GM19238 (cell line): Measurements from ENCODE around the gene NDUFAF8.

ENCODE experiments used
- DNase-seq: peaks from one replicate; pipeline ENCODE4 v3.0.0; 2011; ENCODE audit warnings: low spot score; ENCODE audit not compliant: insufficient read length

NDUFAF8 gene

GRCh38 chr17:81200695-81201580 lies 38.2 kb upstream of the NDUFAF8 start:
- DNase-seq = peak; percentile 58

DNA sequence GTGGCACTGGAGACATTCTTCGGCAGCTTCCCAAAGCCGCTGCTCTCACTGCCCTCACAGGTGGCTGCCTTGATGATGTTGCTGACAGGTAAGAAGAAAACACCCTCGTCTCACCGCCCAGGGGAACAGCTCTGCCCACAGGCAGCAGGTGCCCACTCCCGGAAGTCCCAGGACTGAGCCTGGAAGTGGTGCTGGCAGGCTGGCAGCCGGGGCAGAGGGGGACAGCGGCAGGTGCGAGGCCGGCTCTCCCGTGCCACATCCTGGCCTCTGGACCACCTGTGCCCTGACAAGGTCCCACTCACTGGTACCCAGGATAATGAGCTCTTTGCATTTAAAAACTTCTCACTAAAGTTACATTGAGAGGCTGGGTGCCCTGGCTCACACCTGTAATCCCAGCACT lies 36.8 kb upstream of the NDUFAF8 start:
- DNase-seq = no peak

DNA sequence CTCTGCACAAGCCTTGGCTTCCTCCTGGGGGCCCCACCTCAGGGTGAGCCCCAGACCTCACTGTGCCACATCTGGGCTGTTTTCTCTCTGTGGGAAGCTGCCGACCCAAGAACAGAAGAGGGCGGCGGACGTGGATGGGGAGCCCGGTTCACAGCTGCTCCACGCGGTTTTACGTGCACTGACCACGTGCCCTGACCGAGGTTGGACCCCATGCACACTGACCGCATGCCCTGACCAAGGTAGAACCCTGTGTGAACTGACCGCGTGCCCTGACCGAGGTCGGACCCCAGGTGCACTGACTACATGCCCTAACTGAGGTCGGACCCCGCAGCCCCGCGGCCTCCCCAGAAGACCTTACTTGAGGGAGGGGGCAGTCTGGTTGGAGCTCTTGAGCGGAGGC lies 36.0 kb upstream of the NDUFAF8 start:
- no peak for DNase-seq

DNA sequence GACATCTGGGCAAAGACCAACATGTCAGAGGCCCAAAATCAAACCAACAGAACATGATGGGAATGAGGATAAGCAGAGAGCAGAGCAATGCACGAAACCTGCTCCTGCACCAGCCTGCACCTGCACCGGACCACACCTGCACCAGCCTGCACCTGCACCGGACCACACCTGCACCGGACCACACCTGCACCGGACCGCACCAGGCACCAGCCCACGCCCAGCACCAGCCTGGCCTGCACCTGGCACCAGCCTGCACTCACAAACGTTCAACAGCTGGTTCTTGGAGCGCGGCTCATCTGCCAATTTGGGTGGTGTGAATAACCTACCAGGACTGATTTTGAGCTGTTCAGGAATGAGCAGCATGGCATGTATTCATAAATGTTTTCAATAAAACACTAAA lies 34.5 kb upstream of the NDUFAF8 start:
- no peak for DNase-seq

DNA sequence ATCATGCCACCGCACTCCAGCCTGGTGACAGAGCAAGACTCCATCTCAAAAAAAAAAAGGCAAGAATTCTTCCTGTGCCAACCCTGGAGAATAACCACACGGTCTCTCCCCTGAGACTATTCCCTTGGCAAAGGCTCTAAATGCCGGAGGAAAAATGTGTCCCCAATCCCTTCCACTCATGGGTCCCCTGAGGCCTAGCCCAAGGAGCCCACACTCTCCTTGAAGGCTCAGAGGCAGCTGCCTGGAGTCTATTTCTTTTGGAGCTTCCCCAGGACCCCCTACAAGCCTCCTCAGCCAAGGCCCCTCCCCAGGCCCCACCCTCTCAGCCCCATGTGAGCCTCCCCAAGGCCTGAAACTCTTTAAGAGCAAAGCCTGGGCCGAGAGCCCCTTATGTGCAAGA lies 33.0 kb upstream of the NDUFAF8 start:
- no peak for DNase-seq

DNA sequence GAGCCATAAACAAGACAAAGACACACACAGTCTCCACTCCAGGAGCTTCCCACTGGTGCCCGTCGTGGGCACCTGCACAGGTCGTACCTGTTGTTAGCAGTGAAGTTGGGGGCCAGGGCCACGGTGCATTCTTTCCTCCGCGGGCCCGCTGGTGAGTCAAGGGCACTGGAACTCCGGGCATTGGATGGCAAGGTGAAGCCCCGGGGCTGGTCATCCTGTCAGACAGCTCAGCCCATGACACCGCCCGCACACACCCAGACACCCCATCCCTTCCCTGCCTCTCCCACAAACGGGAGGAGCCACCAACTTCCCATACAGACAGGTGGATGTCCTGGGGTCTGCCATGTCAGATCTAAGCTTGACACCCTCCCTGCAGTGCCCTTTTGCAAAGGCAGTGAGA lies 32.5 kb upstream of the NDUFAF8 start:
- no peak for DNase-seq

DNA sequence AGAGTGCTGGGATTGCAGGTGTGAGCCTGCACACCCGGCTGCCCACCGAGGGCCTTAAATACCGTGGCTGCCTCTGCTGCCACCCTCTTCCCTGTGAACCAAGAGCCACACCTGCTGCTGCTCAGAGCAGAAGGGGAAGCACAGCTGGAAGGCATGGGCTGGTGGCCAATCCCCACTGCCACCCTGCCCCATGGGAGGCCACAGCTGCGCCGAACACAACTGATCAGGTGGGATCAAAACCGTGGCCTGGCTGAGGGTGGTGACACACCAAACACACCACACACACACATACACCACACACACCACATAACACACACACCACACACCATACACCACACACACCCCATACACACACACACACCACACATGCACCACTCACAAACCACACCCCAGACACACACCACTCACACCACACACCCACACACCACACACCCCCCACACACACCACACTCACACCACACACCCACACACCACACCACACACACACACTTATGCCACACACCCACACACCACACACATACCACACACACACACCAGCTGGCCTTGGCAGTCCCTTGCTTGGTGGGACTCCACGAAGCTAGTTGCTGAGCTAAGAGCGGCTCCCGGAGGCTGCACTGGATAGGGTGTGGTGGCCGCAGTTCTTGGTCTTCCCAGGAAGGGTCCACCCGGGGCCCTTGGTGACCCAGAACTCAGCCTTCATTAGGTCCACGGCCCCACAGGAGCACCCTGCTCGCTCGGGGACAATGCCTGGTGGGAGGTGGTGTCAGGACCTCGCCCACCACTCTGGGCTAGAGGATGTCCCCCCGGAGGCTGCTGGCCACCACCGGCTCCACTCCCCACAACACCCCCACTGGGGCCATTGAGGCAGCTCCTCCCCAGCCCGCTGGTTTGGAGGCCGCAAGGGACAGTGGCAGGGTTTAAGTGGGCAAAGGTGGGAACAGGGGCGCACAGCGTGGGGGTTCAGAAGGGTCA lies 31.2 kb upstream of the NDUFAF8 start:
- no peak for DNase-seq

- no peak for DNase-seq
Observed at GRCh38 chr17:81208651-81209050, 30.5 kb upstream of the NDUFAF8 start.

GRCh38 chr17:81209141-81209540 lies 30.0 kb upstream of the NDUFAF8 start:
- DNase-seq = no peak

DNA sequence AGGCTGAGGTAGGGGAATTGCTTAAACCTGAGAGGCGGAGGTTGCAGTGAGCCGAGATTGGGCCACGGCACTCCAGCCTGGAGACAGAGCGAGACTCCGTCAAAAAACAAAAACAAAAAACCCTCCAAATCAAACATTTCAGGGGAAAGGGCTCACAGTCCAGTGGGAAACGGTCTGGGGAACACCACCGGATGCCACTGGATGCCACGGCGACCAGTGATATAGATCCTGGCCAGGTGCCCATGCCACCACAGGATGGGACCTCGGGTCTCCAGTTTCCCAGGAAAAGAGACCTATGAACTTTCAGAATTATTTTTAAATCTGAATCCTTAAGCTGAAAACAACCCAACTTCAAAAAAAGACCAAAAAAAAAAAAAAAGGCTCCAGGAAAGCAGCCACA lies 28.7 kb upstream of the NDUFAF8 start:
- no peak for DNase-seq

GRCh38 chr17:81210868-81211267 lies 28.2 kb upstream of the NDUFAF8 start:
- DNase-seq = no peak

GRCh38 chr17:81212365-81212764 lies 26.8 kb upstream of the NDUFAF8 start:
- DNase-seq = no peak

DNA sequence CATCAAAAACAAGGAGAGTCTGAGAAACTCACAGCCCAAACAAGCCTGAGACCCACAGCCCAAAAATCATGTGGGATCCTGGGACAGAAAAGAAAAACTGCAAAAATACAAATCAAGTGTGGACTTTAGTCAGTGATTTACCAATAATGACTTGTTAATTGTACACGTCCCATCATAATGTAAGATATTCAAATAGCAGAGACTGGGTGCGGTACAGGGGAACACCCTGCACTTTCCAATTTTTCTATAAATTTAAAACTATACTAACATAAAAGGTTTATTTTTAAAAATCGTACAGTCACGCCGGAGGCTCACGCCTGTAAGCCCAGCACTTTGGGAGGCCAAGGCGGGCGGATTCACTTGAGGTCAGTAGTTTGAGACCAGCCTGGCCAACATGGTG lies 25.1 kb upstream of the NDUFAF8 start:
- no peak for DNase-seq

- no peak for DNase-seq
Observed at GRCh38 chr17:81217491-81217890, 21.6 kb upstream of the NDUFAF8 start.

DNA sequence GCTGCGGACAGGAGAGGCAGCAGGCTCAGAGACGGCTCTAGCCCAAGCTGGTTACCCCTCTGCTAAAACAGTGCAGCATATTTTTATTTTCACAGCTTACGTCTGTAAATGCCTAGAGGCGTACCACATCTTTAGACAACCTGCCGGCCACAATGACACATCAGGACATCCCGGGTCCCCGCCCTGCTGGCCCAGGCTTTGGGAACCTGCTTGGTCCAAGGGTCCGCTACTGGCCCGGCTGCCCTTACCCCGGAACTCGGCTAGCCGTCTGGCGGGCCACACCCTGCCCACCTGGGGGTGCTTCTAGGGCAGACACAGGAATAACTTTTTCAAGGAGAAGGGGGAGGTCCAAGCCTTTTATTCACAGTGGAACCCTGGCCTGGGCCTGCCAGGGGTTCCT lies 20.7 kb upstream of the NDUFAF8 start:
- DNase-seq = no peak

GRCh38 chr17:81218991-81219390 lies 20.1 kb upstream of the NDUFAF8 start:
- no peak for DNase-seq

GRCh38 chr17:81219476-81220180 lies 19.5 kb upstream of the NDUFAF8 start:
- no peak for DNase-seq

- DNase-seq = no peak
Observed at GRCh38 chr17:81221371-81221841, 17.7 kb upstream of the NDUFAF8 start.

GRCh38 chr17:81221842-81222619 lies 17.1 kb upstream of the NDUFAF8 start:
- DNase-seq = no peak

DNA sequence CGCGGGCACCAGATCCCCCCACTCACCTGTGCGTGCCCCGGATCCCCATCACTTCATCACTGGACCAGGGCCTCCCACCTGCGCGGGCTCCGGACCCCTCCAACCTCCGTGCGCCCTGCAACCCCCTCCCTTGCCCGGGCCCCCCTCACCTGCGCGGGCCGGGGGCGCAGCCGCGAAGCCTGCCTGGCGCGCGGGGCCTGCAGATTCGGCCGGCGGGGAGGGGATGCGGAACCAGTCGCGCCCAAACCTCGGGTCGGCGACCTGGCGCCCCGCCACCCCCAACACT lies 16.6 kb upstream of the NDUFAF8 start:
- DNase-seq = no peak
